Activated CD4-positive, alpha-beta memory T cell treated with anti-CD3 and anti-CD28 coated beads, Interleukin-2, amount 10 ng/mL, durations not matched to agents 7 days and 5 days (primary cell): ENCODE measurements around the gene GJD4. TPM values are rescaled to one million over a fixed set of nuclear protein-coding genes. Genes with fewer than 3 reads are reported as not detected.

Experiments
- CTCF ChIA-PET: fragments of 350-600 bp; sonication (Branson Sonifier 250); formaldehyde crosslinking; loops from one replicate; lab custom pipeline; 2021; ENCODE audit warnings: antibody characterized with exemption, inconsistent platforms; lab: Charles Lee
- POLR2A ChIA-PET: fragments of 350-600 bp; sonication (Branson Sonifier 250); formaldehyde crosslinking; loops from one replicate; lab custom pipeline; 2021; ENCODE audit warnings: antibody characterized with exemption; lab: Charles Lee
- DNase-seq: peaks from one replicate; pipeline ENCODE4 v3.0.0-alpha.2; 2020
- H3K27ac Mint-ChIP-seq: one replicate; pipeline ENCODE4 v1.8.0; 2021; ENCODE audit warnings: mild to moderate bottlenecking, mixed read lengths
- H3K27me3 Mint-ChIP-seq: one replicate; pipeline ENCODE4 v1.8.0; 2021; ENCODE audit warnings: mixed read lengths
- H3K36me3 Mint-ChIP-seq: one replicate; pipeline ENCODE4 v1.8.0; 2021; ENCODE audit warnings: low read depth, mixed read lengths
- H3K4me1 Mint-ChIP-seq: one replicate; pipeline ENCODE4 v1.8.0; 2021; ENCODE audit warnings: mixed read lengths
- H3K4me3 Mint-ChIP-seq: one replicate; pipeline ENCODE4 v1.8.0; 2021; ENCODE audit warnings: mild to moderate bottlenecking, mixed read lengths
- H3K9me3 Mint-ChIP-seq: one replicate; pipeline ENCODE4 v1.8.0; 2021; ENCODE audit warnings: mixed read lengths
- total RNA-seq, 2 experiments: library from RNA; stranded (reverse); gene quantifications; one replicate each; pipeline ENCODE4 v1.2.3, GENCODE V29; 2021

Gene GJD4
- total RNA-seq, 2 experiments from 2014 or later, result not detected

GRCh38 chr10:35569111-35569707 lies 35.9 kb upstream of the GJD4 start:
- Mint-ChIP-seq H3K9me3 (no peaks in the 10 kb centered on the region), H3K4me3 (no peak overlapping the region), H3K27ac (no peak overlapping the region), H3K36me3 (peaks cover 11% of the 10 kb centered on the region), H3K4me1 (peaks cover 3% of the 10 kb centered on the region), H3K27me3 (no peaks in the 10 kb centered on the region)
- ChIA-PET CTCF (no interaction called here), POLR2A (no interaction called here)
- no peak for DNase-seq

- H3K27ac Mint-ChIP-seq, result no peak overlapping the region
- H3K4me3 Mint-ChIP-seq, result no peak overlapping the region
- H3K36me3 Mint-ChIP-seq, result peaks cover 11% of the 10 kb centered on the region
- POLR2A ChIA-PET, result no interaction called here
- CTCF ChIA-PET, result no interaction called here
- no peaks in the 10 kb centered on the region for H3K4me1 Mint-ChIP-seq
- H3K27me3 Mint-ChIP-seq, result no peaks in the 10 kb centered on the region
- no peak for DNase-seq
- no peaks in the 10 kb centered on the region for H3K9me3 Mint-ChIP-seq
These were observed 35.3 kb upstream of the GJD4 start for GRCh38 chr10:35569836-35570235.

GRCh38 chr10:35570397-35570796 lies 34.7 kb upstream of the GJD4 start:
- H3K4me3 Mint-ChIP-seq, result no peak overlapping the region
- ChIA-PET CTCF (no interaction called here), POLR2A (no interaction called here)
- peaks cover 14% of the 10 kb centered on the region for H3K36me3 Mint-ChIP-seq
- no peak overlapping the region for H3K27ac Mint-ChIP-seq
- DNase-seq, result no peak
- peaks cover under 1% of the 10 kb centered on the region for H3K4me1 Mint-ChIP-seq
- H3K27me3 Mint-ChIP-seq, result no peaks in the 10 kb centered on the region
- no peaks in the 10 kb centered on the region for H3K9me3 Mint-ChIP-seq

GRCh38 chr10:35572583-35572982 lies 32.6 kb upstream of the GJD4 start:
- ChIA-PET CTCF (no interaction called here), POLR2A (no interaction called here)
- Mint-ChIP-seq H3K27ac (no peak overlapping the region), H3K4me1 (peaks cover 2% of the 10 kb centered on the region), H3K4me3 (no peak overlapping the region), H3K36me3 (peaks cover 12% of the 10 kb centered on the region), H3K27me3 (no peaks in the 10 kb centered on the region), H3K9me3 (no peaks in the 10 kb centered on the region)
- DNase-seq, result no peak

- H3K27me3 Mint-ChIP-seq, result no peaks in the 10 kb centered on the region
- CTCF ChIA-PET, result no interaction called here
- no peaks in the 10 kb centered on the region for H3K9me3 Mint-ChIP-seq
- H3K36me3 Mint-ChIP-seq, result peaks cover 12% of the 10 kb centered on the region
- no peak overlapping the region for H3K27ac Mint-ChIP-seq
- POLR2A ChIA-PET, result no interaction called here
- H3K4me1 Mint-ChIP-seq, result peaks cover 2% of the 10 kb centered on the region
- no peak for DNase-seq
- no peak overlapping the region for H3K4me3 Mint-ChIP-seq
These were observed 31.3 kb upstream of the GJD4 start for GRCh38 chr10:35573796-35574195.

GRCh38 chr10:35574924-35575352 lies 30.2 kb upstream of the GJD4 start:
- no peak for DNase-seq
- Mint-ChIP-seq H3K27me3 (no peaks in the 10 kb centered on the region), H3K27ac (no peak overlapping the region), H3K9me3 (no peaks in the 10 kb centered on the region), H3K36me3 (peaks cover 12% of the 10 kb centered on the region), H3K4me3 (no peak overlapping the region), H3K4me1 (peaks cover 2% of the 10 kb centered on the region)
- ChIA-PET POLR2A (interaction anchor here (0.7 kb wide), 1 partner anchor 9 kb away, joined by 3 read pairs; no protein-coding TSS in a partner anchor), CTCF (interaction anchor here (3.2 kb wide), 1 partner anchor 11 kb away, joined by 16 read pairs; no protein-coding TSS in a partner anchor)

- CTCF ChIA-PET, result interaction anchor here (3.2 kb wide), 1 partner anchor 12 kb away, joined by 16 read pairs; no protein-coding TSS in a partner anchor
These were observed 29.5 kb upstream of the GJD4 start for GRCh38 chr10:35575640-35576039.

GRCh38 chr10:35576730-35577129 lies 28.4 kb upstream of the GJD4 start:
- POLR2A ChIA-PET, result no interaction called here
- Mint-ChIP-seq H3K4me1 (peaks cover 2% of the 10 kb centered on the region), H3K27ac (no peak overlapping the region), H3K27me3 (peaks cover 2% of the 10 kb centered on the region), H3K9me3 (no peaks in the 10 kb centered on the region), H3K36me3 (peaks cover 12% of the 10 kb centered on the region), H3K4me3 (no peak overlapping the region)
- no peak for DNase-seq
- CTCF ChIA-PET, result interaction anchor here (3.2 kb wide), 1 partner anchor 13 kb away, joined by 16 read pairs; no protein-coding TSS in a partner anchor

More at GRCh38 chr10:35575640-35576039, 29.5 kb upstream of the GJD4 start:
- Mint-ChIP-seq H3K4me1 (peaks cover 2% of the 10 kb centered on the region), H3K9me3 (no peaks in the 10 kb centered on the region), H3K36me3 (peaks cover 12% of the 10 kb centered on the region), H3K4me3 (no peak overlapping the region), H3K27ac (no peak overlapping the region), H3K27me3 (peaks cover under 1% of the 10 kb centered on the region)
- no peak for DNase-seq
- POLR2A ChIA-PET, result no interaction called here

GRCh38 chr10:35577926-35578617 lies 27.1 kb upstream of the GJD4 start:
- H3K4me1 Mint-ChIP-seq, result peaks cover 2% of the 10 kb centered on the region
- no peak overlapping the region for H3K27ac Mint-ChIP-seq
- ChIA-PET POLR2A (no interaction called here), CTCF (interaction anchor here (3.3 kb wide), 1 partner anchor 15 kb away, joined by 13 read pairs; no protein-coding TSS in a partner anchor)
- peaks cover 2% of the 10 kb centered on the region for H3K27me3 Mint-ChIP-seq
- DNase-seq, result no peak
- no peaks in the 10 kb centered on the region for H3K9me3 Mint-ChIP-seq
- H3K4me3 Mint-ChIP-seq, result no peak overlapping the region
- peaks cover 8% of the 10 kb centered on the region for H3K36me3 Mint-ChIP-seq

- H3K4me3 Mint-ChIP-seq, result no peak overlapping the region
- POLR2A ChIA-PET, result no interaction called here
- H3K27me3 Mint-ChIP-seq, result peaks cover 2% of the 10 kb centered on the region
- CTCF ChIA-PET, result interaction anchor here (3.3 kb wide), 1 partner anchor 15 kb away, joined by 13 read pairs; no protein-coding TSS in a partner anchor
- no peak overlapping the region for H3K27ac Mint-ChIP-seq
- DNase-seq, result no peak
- H3K36me3 Mint-ChIP-seq, result peaks cover 8% of the 10 kb centered on the region
- H3K4me1 Mint-ChIP-seq, result peaks cover 2% of the 10 kb centered on the region
- H3K9me3 Mint-ChIP-seq, result no peaks in the 10 kb centered on the region
These were observed 26.6 kb upstream of the GJD4 start for GRCh38 chr10:35578618-35578956.

GRCh38 chr10:35579116-35579515 lies 26.0 kb upstream of the GJD4 start:
- DNase-seq, result no peak
- Mint-ChIP-seq H3K27me3 (peaks cover 2% of the 10 kb centered on the region), H3K9me3 (no peaks in the 10 kb centered on the region), H3K27ac (no peak overlapping the region), H3K4me1 (peaks cover 2% of the 10 kb centered on the region), H3K36me3 (peaks cover 5% of the 10 kb centered on the region), H3K4me3 (no peak overlapping the region)
- CTCF ChIA-PET, result interaction anchor here (1.3 to 3.3 kb wide), 2 partner anchors 16 to 18 kb away, joined by 3 to 13 read pairs; no protein-coding TSS in a partner anchor
- POLR2A ChIA-PET, result no interaction called here

GRCh38 chr10:35579726-35580422 lies 25.3 kb upstream of the GJD4 start:
- Mint-ChIP-seq H3K4me1 (peaks cover 2% of the 10 kb centered on the region), H3K4me3 (no peak overlapping the region), H3K27me3 (peaks cover 2% of the 10 kb centered on the region), H3K36me3 (peaks cover 5% of the 10 kb centered on the region), H3K9me3 (no peaks in the 10 kb centered on the region), H3K27ac (no peak overlapping the region)
- DNase-seq, result no peak
- ChIA-PET CTCF (interaction anchor here (1.3 to 3.3 kb wide), 2 partner anchors 17 to 19 kb away, joined by 3 to 13 read pairs; no protein-coding TSS in a partner anchor), POLR2A (no interaction called here)

- POLR2A ChIA-PET, result no interaction called here
- CTCF ChIA-PET, result interaction anchor here (1.3 to 3.3 kb wide), 2 partner anchors 17 to 19 kb away, joined by 3 to 13 read pairs; no protein-coding TSS in a partner anchor
- Mint-ChIP-seq H3K27me3 (peaks cover 2% of the 10 kb centered on the region), H3K36me3 (peaks cover 2% of the 10 kb centered on the region), H3K4me3 (no peak overlapping the region), H3K27ac (no peak overlapping the region), H3K4me1 (peaks cover under 1% of the 10 kb centered on the region), H3K9me3 (no peaks in the 10 kb centered on the region)
- no peak for DNase-seq
These were observed 24.7 kb upstream of the GJD4 start for GRCh38 chr10:35580423-35580770.
